VCaP (cell line): ENCODE results near the gene PODXL2.
"Not testable (repeated sequence)": the region's sequence is repeated elsewhere in the genome, so short reads cannot be mapped to it uniquely, and the experiment has no call there.

Experiments
- H3K27ac ChIP-seq: fragments of 450-650 bp; 2 replicates; pipeline ENCODE4 v1.5.1; 2017
- TF ChIP-seq, protein P1 (sequence below): fragments of 450-650 bp; conservative IDR thresholded peaks from 2 replicates; pipeline ENCODE4 v1.5.1; 2017; ENCODE audit warnings: mild to moderate bottlenecking, moderate library complexity

The PODXL2 gene

DNA sequence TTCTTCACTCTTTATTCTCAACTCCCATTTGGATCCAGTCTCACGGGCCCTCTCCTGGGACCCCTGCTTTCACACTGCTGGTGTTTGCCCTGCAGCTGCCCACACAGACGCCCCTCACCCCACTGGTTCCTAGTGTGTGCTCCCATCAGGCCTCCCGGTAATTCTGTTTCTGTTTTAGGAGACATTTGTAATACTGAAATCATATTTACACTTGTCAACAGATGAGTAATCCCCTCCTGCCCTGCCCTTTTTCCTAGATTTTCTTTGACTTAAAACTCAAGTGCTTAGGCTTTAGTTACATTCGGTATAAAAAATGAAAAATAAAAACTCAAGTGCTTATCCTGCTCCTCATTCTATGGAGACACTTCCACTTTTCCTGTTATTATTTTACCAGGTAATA is 25.4 kb downstream of the PODXL2 start:
- TF ChIP-seq, protein P1, sequence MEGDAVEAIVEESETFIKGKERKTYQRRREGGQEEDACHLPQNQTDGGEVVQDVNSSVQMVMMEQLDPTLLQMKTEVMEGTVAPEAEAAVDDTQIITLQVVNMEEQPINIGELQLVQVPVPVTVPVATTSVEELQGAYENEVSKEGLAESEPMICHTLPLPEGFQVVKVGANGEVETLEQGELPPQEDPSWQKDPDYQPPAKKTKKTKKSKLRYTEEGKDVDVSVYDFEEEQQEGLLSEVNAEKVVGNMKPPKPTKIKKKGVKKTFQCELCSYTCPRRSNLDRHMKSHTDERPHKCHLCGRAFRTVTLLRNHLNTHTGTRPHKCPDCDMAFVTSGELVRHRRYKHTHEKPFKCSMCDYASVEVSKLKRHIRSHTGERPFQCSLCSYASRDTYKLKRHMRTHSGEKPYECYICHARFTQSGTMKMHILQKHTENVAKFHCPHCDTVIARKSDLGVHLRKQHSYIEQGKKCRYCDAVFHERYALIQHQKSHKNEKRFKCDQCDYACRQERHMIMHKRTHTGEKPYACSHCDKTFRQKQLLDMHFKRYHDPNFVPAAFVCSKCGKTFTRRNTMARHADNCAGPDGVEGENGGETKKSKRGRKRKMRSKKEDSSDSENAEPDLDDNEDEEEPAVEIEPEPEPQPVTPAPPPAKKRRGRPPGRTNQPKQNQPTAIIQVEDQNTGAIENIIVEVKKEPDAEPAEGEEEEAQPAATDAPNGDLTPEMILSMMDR: no peak
- no peak overlapping the region for H3K27ac ChIP-seq

DNA sequence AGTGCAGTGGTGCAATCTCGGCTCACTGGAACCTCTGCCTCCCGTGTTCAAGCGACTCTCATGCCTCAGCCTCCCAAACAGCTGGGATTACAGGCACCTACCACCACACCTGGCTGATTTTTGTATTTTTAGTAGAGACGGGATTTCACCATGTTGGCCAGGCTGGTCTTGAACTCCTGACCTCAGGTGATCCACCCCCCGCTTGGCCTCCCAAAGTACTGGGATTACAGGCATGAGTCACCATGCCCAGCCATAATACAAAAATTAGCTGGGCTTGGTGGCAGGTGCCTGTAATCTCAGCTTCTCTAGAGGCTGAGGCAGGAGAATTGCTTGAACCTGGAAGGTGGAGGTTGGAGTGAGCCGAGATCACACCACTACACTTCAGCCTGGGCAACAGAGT is 26.0 kb downstream of the PODXL2 start:
- not testable (repeated sequence) for H3K27ac ChIP-seq

DNA sequence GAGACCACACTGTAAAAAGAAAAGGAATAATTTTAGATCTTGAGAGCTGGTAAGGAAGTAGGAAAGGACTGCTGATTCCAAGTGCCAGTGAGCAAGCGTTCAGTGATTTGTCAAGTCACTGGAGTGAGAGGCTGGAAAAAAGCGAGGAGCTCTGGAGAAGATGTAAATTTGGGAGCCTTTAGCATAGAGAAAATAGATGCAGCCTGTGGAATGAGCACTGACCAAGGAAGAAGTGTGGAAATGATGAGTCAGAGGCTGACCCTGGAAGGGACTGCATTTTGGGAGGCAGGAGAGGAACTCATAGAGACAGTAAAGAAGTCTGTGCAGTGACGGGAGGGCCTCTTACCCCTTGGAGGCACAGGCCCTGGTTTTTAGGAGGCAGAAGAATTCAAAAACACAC is 26.7 kb downstream of the PODXL2 start:
- no peak overlapping the region for H3K27ac ChIP-seq

DNA sequence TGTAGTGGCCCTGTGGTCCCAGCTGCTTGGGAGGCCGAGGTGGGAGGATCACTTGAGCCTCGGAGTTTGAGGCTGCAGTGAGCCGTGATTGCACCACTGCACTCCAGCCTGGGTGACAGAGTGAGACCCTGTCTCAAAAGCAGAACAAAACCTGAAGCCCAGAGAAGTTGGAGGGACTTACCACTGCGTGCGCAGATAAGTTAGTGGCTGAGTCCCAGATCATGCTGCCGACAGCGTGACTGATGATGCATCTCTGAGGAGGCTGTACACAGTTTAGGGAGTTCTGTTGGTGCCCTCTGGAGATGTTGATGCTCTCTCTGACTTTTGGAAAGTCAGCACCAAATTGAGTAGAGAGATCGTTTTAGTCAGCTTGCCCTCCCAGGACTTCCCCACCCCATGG is 27.9 kb downstream of the PODXL2 start:
- H3K27ac ChIP-seq: no peak overlapping the region
- TF ChIP-seq, protein P1: no peak

More for the DNA sequence above, 26.7 kb downstream of the PODXL2 start:
- TF ChIP-seq, protein P1: no peak

DNA sequence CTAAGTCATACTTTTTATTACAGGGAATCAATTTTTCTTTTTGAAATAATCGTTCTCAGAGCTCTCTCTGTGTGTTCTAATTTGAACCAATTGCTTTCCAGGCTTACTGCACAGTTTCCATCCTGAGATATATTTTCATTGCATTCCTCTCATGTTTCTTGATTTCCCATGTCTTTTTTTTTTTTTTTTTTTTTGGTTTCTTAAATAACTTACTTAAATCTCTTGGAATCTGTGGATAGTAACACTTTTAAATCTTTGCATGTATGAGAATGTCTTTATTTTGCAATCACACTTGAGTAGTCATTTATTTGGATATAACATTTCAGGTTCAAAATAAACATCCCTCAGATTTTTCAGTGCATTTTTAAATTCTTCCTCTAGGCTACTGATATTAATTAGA is 29.2 kb downstream of the PODXL2 start:
- no peak overlapping the region for H3K27ac ChIP-seq
- TF ChIP-seq, protein P1: no peak

DNA sequence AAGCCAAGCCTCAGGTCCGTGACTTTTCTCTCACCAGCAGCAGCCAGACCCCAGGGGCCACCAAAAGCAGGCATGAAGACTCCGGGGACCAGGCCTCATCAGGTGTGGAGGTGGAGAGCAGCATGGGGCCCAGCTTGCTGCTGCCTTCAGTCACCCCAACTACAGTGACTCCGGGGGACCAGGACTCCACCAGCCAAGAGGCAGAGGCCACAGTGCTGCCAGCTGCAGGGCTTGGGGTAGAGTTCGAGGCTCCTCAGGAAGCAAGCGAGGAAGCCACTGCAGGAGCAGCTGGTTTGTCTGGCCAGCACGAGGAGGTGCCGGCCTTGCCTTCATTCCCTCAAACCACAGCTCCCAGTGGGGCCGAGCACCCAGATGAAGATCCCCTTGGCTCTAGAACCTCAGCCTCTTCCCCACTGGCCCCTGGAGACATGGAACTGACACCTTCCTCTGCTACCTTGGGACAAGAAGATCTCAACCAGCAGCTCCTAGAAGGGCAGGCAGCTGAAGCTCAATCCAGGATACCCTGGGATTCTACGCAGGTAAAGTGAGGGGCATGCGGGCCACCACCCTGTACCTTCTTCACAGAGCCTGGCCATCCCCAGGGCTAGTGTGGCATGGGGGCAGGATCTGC is 31.8 kb downstream of the PODXL2 start:
- no peak overlapping the region for H3K27ac ChIP-seq
- TF ChIP-seq, protein P1: no peak

DNA sequence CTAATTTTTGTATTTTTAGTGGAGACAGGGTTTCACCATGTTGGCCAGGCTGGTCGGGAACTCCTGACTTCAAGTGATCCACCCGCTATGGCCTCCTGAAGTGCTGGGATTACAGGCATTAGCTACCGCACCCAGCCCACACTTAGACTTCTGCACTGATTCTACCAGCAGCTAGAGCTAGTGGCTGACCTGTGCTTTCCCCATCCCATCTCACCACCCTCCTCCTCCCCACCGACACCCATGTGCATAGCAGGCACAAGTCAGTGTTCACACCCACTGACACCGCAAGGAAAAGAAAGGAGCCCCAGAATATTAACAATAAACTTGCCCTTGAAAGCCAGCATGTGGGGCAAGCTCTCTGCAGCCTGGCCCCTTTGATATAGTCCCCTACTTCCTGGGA is 32.6 kb downstream of the PODXL2 start:
- H3K27ac ChIP-seq: no peak overlapping the region
- TF ChIP-seq, protein P1: no peak

DNA sequence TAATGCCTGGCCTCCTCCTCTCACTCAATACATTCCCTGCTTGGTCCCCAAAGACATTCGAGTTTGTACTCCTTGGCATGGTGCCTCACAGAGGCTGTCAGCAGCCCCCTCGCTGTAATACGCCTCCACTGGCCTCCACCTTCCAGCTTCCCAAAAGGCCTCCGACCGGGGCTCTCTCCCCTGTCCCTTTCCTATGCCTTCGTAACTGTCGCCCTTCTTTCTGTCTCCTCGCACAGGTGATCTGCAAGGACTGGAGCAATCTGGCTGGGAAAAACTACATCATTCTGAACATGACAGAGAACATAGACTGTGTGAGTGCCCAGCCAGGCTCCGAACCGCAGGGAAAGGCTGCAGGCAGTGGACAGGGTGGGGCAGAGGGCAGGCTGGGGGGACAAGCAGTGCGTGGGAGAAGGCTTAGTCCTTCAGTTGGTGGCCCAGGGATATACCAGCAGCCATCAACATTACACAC is 33.0 kb downstream of the PODXL2 start:
- TF ChIP-seq, protein P1: no peak
- H3K27ac ChIP-seq: no peak overlapping the region
